GM19193 (cell line): ENCODE measurements around the gene MEIKIN.

Experiments used
- POLR2A ChIP-seq: IDR thresholded peaks from 4 replicates; pipeline ENCODE4 v1.6.1; 2011; ENCODE audit not compliant: insufficient read depth, insufficient read length; ENCODE audit errors: extremely low read depth

MEIKIN gene

GRCh38 chr5:131774652-131775367 lies 170.7 kb downstream of the MEIKIN start:
- no peak for TF ChIP-seq POLR2A

GRCh38 chr5:131773805-131774204 lies 171.7 kb downstream of the MEIKIN start:
- no peak for TF ChIP-seq POLR2A

- TF ChIP-seq POLR2A: no peak
Observed at GRCh38 chr5:131771692-131772091, 173.8 kb downstream of the MEIKIN start.

DNA sequence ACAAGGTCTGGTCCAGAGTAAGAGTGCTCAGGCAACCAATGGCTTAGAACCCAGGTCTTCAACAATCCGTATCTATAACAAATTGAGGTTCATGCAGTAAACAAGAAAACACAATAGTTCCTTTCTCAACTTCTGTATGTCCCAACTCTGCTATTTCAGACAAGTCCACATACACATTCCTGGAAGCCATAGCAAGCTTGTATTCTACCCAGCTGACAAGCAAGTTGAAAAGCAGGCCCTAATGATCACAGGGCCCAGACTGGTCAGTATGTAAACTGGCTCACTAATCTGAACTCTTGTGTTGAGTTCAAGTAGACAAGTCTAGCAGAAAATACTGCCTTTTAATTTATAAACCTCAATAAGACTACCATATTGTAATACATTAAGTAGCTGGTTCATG lies 175.5 kb downstream of the MEIKIN start:
- TF ChIP-seq POLR2A: no peak

DNA sequence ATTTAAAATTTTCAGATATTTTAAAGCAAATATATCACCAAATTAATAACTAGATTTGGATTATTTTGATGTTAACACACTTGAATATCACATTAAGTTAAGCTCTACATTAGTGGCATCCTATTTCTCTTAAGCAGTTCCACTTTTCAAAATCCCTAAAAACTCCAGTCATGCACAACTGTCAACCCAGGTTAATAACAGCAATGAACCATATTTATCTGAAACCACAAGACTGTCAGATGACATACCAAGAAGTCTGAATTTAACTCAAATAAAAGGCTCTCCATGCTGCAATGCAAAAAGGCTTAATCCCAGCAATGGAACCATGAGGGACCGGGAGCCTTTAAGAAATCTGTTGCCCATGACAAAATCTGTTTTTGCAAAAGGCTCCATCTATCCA lies 176.1 kb downstream of the MEIKIN start:
- TF ChIP-seq POLR2A: no peak

DNA sequence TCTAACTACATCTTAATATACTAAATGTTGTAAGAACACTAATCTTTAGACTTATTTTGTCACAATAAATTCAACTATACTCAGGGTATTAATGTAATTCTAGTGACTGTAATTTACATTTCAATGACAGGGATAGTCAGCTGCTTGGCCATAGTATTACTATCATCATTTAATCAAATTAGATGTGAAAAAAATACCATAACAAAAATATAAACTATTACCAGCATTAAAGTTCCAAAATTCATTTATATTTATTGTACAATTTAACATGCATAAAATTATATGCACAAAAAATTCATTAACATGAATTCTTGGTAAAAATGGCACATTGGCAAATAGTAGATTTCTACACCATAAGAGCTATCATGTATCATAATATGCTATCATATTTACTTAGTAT lies 177.6 kb downstream of the MEIKIN start:
- TF ChIP-seq POLR2A: no peak

DNA sequence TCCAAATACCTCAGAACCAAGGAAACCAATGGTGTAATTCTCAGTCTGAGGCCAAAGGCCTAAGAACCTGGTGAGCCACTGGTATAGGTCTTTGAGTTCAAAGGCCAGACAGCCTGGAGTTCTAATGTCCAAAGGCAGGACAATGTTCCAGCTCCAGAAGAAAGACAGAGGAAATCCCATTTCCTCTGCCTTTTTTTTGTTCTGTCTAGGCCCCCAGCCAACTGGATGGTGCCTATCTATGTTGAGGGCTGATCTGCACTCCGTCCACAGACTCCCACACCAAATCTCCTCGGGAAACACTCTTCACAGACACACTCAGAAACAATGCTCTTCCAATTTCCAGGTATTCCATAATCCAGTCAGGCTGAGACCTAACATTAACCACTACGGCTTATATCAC lies 178.8 kb downstream of the MEIKIN start:
- TF ChIP-seq POLR2A: no peak

DNA sequence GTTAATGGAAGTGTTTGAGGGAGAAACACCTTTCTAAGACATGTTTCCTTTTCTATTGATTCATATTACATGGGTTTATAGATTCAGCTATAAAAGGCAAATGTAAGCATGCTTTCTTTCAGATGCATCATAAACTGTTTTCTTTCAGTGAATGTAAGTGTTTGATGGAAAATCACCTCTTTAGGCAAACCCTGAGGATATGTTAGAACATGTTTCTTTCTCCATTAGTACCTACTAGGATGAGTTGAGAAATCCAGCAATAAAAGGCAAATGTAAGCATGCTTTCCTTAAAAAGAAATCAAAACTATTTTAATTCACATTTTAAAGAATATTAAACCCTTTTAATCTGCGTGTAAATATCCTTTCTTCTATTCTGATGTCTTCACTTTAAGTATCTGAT lies 180.2 kb downstream of the MEIKIN start:
- TF ChIP-seq POLR2A: no peak

DNA sequence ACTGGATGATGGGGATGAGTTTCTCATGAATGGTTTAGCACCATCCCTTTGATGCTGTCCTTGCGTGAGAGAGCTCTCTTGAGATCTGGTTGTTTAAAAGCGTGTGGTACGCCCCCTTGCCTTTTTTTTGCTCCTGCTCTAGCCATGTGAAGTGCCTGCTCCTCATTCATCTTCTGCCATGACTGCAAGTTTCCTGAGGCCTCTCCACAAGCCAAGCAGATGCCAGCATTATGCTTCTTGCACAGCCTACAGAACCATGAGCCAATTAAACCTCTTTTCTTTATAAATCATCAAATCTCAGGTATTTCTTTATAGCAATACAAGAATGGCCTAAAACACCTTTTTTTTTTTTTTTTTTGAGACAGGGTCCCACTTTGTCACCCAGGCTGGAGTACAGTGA lies 181.5 kb downstream of the MEIKIN start:
- no peak for TF ChIP-seq POLR2A

DNA sequence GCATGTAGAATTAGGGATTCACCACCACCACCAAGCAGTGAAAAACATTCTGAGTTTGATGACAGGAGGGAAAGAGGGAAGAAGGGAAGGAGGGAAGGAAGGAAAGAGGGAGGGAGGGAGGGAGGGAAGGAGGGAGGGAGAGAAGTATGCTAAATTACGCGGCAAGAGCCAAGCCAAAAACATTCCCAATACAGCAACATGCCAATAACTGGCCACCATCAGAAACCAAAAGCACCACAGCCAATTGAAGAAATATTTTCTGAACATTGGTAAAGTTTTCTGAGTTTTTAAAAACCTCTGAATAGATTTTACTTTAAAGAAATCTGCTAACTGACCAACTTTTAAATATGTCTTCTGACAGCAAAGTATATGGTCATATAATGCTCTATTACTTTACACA lies 184.7 kb downstream of the MEIKIN start:
- no peak for TF ChIP-seq POLR2A

DNA sequence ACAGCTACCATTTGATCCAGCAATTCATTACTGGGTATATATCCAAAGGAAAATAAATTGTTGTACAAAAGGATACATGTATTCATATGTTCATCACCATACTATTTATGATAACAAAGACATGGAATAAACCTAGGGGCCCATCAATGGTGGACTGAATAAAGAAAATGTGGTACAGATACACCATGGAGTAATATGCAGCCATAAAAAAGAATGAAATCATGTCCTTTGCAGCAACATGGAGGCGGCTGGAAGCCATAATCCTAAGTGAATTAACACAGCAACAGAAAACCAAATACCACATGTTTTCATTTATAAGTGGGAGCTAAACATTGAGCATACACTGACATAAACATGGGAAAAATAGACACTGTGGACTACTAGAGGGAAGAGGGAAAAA lies 185.8 kb downstream of the MEIKIN start:
- no peak for TF ChIP-seq POLR2A

DNA sequence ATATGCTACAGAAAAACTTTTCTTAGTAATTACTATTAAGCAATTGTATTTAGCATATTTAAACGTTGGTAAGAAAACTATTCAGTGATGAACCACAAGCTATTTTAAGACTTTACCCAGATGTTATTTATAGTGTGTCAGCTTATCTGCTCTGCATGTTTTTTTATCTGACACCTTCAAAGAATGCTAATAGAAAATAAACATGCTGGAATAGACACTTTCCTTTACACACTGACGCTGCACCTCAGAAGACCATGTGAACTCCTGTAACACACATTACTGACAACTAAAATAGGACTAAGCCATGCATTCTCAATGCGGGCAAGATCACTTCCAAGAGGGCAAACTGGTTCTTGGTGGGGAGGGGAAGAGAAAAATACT lies 187.0 kb downstream of the MEIKIN start:
- TF ChIP-seq POLR2A: no peak

DNA sequence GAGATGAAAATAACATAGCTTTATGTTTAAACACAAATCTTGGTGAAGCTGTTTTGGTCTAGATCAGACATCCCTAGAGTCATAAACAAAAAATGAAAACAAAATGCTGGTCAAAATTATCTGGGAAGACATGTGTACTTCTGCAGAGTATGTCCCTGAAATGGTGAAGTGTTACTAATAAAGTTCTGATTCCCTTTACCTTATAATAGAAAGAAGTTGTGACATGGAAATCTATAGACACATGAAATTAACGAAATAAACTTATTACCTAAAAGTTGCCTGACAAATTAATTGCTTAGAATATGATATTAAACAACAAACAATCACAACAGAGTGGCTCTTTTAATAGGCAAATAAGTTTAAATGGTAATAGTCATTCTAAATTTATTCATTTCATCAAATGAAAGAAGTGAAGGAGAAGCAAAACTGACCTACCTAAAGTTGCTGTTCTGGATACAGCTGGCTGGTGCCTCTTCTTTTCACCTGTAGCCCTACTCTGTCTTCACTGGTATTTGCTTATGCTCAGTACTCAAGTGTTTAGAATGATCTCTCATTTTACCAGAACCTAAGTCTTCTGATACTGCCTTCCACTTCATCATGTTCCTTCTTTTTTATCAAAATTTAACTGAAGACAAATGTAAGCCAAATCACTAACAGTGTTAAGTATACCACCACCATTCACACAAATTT lies 187.5 kb downstream of the MEIKIN start:
- no peak for TF ChIP-seq POLR2A
